HK-2 (cell line): ENCODE results near the gene SH2B3.
"Not testable (repeated sequence)": the region's sequence is repeated elsewhere in the genome, so short reads cannot be mapped to it uniquely, and the experiment has no call there.

Source experiments
- DNase-seq: peaks from one replicate; pipeline ENCODE4 v3.0.0-alpha.2; 2018; ENCODE audit not compliant: unreplicated experiment

Gene SH2B3

GRCh38 chr12:111387747-111388323 is 17.9 kb upstream of the SH2B3 start:
- DNase-seq: no peak

DNA sequence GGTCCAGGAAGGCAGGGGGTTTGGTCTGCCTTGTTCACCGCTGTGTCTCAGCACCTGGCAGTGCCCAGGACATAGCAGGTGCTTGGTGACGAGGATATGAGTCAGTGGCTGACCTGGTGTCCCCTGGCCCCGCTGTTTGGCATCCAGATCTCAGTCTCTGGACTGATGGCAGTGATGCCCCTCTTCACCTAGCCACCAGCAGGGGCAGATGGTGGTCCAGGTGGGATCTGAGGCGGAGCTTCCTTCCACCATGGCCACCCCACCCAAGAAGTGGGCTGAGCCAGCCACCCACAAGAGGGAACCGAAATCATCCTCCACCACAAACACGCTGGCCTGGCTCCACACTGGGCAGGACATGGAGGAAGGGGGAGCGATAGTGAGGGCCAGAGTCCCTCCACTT is 16.1 kb upstream of the SH2B3 start:
- DNase-seq: no peak

GRCh38 chr12:111390910-111391309 is 14.8 kb upstream of the SH2B3 start:
- DNase-seq: no peak

GRCh38 chr12:111393700-111394300 is 11.9 kb upstream of the SH2B3 start:
- no peak for DNase-seq

DNA sequence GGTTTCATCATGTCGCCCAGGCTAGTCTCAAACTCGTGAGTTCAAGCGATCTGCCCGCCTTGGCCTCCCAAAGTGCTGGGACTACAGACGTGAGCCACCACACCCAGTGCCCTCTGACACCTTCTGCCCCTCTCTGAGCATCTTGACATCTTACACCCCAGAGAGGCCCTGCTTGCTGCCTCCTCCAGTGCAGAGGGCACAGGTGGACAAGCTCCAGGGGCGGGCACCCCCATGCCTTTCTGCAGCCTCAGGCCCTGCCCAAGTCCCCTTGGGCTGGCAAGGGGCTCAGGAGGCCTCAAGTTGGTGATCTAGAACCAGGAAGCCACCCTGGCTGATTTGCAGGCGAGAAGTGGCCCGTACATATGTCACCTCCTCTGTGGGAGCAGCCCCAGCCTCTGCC is 11.2 kb upstream of the SH2B3 start:
- no peak for DNase-seq

DNA sequence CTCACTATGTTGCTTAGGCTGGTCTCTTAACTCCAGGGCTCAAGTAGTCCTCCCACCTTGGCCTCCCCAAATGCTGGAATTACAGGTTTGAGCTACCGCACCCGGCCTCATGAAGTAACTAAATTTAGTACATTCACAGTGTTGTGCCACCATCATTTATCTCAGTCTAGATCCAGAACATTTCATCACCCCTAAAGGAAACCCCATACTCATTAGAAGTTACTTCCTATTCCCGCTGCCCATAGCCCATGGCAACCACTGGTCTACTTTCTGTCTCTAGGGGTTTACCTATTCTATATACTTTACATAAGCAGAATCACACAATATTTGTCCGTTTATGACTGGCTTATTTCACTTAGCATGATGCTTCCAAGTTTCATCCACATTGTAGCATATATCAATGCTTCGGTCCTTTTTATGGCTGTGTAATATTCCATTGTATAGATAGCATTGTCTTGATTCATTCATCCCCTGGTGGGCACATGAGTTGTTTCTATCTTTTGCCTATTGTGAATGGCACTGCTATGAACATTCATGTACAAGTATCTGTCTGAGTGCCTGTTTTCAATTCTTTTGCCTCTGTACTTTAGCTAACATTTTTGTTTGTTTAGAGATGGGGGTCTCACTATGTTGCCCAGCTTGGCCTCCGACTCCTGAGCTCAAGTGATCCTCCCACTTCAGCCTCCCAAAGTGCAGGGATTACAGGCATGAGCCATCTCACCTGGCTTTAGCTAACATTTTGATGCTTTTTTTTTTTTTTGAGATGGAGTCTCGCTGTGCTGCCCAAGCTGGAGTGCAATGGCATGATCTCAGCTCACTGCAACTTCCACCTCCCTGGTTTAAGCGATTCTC is 10.2 kb upstream of the SH2B3 start:
- DNase-seq: no peak

DNA sequence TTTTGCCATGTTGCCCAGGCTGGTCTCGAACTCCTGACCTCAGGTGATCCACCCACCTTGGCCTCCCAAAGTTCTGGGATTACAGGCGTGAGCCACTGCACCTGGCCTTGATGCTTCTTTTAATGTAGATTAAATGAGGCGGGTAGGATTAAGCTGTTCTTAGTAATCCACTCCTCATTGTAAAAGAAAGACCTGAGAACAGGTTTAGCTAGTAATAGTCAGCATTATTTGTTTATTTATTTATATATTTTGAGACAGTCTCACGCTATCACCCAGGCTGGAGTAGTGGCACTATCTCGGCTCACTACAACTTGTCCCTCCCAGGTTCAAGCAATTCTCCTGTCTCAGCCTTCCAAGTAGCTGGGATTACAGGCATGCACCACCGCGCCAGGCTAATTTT is 9.5 kb upstream of the SH2B3 start:
- DNase-seq: not testable (repeated sequence)

- peak; percentile 92 for DNase-seq
These were observed 8.8 kb upstream of the SH2B3 start for GRCh38 chr12:111396726-111397445.

DNA sequence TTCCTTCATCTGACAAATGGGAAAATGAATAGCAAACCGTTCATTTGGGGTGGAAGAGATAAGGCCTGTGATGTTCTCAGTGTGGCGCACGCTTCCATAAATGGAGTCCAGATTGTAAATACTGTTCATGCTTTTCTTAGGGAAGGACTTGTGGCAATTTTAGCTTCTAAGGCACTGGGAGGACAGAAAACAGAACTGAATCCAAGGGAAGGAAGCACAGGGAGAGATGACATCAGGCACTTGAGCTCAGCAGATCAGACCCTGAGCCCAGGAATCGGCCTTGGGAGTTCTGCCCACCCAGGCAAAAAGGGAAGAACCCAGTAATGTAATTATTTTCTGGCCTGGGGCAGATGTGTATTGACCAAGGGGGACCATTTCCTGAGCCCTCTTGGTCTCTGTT is 7.2 kb upstream of the SH2B3 start:
- DNase-seq: no peak

GRCh38 chr12:111399741-111400404 is 5.8 kb upstream of the SH2B3 start:
- not testable (repeated sequence) for DNase-seq

DNA sequence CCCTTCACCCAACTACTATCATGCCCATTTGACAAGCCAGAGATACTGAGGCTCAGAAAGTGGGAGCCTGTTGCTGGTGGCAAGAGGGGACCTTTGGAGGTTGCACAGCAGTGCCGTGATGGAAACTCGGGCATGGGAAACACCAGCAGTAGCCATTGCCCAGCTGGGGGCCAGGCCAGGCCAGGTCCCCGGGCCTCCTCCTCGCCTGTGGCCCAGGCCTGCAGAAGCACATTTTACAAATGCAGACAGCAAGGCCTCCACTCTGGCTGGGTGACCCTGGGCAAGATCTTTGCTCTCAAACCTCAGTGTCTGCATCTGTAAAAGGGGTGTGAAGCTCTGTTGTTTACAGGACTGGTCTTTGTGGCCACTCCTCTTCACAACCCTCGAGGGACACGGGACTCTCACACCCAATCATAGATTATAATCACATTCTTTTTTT is 4.5 kb upstream of the SH2B3 start:
- DNase-seq: no peak

DNA sequence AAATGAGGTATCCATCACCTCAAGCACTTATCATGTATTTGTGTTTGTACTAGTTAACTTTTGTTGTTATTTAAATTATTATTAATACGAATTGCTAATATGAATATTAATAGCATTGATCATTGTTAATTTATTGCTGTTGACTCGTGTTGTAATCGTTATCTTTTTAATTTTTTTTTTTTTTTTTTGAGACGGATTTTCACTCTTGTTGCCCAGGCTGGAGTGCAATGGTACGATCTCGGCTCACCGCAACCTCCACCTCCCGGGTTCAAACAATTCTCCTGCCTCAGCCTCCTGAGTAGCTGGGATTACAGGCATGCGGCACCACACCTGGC is 3.3 kb upstream of the SH2B3 start:
- DNase-seq: not testable (repeated sequence)

- peak; percentile 79 for DNase-seq
These were observed 1.2 kb upstream of the SH2B3 start for GRCh38 chr12:111404362-111405148.

DNA sequence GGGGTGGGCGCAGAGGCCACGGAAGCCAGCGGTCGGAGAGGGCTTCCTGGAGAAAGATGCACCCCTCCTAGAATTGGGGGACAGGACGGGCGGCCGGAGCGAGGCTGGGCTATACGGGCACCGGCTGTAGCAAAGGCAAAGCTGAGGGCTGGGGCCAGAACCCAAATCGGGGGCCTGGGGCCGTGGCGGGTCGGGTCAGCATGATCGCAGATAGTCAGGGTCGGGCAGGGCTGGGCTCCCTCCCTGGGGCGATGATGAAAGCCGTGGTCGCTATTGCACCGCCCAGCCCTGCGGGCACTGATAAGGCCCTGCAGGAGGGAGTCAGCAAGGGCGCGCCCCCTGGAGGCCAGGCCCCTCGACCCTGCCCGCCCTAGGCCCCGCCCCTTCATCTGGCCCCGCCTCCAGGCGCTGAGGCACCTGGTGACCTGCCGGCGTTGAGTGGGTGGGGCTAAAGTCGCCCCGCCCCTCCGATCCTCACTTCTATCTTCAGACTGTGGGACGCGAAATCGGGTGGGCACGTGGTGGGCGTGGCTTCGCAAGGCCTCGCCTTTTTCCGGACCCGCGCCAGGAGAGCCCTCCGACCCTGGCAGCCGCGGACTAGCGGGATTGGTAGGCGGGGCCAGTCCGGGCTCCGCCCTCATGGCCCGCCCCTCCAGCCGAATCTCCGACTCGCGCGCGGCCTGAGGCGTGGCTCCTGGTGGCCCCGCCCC is 419 bp upstream of the SH2B3 start:
- peak; percentile 100 for DNase-seq

DNA sequence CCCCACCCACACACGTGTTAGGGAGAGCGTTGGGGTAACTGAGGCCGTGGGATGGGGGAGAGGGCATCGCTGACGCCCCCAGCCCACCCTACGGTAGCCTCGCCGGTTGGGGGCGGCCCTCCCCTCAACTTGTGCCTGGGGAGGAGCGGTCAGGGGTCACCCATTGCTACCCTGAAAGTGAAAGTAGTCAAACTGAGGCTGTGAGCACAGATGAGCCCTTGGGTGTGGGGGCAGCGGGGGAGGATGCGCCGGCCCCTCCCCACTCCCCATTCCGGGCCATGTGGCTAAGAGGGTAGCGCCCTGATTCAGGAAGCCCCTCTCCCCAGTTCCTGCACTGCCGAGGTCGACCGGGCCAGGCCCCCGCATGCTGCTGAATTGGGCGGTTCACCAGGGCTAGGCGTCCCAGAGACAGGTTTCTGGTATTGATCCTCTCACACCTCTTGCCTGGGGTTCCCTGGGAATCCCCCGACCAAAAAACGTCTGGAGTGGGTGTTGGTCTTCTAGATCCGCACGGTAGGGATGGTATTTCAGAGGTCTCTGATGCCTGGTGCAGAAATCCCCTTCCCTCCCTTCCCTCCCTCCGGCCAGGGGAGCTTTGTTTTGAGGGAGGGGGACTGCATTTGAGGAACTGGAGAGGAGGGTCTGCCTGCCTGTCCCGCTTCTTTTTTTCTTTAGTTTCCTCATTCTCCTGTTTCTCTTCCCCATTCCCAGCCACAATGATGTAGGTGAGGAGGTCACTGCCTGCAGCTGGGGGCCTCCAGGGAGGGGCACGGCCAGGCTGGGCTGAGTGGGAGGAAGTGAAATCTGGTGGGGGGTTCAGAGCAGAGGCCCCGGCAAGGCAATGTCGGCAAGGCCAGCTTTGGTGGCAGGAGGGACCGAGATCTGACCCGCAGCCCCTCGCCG is 1.0 kb downstream of the SH2B3 start:
- no peak for DNase-seq

DNA sequence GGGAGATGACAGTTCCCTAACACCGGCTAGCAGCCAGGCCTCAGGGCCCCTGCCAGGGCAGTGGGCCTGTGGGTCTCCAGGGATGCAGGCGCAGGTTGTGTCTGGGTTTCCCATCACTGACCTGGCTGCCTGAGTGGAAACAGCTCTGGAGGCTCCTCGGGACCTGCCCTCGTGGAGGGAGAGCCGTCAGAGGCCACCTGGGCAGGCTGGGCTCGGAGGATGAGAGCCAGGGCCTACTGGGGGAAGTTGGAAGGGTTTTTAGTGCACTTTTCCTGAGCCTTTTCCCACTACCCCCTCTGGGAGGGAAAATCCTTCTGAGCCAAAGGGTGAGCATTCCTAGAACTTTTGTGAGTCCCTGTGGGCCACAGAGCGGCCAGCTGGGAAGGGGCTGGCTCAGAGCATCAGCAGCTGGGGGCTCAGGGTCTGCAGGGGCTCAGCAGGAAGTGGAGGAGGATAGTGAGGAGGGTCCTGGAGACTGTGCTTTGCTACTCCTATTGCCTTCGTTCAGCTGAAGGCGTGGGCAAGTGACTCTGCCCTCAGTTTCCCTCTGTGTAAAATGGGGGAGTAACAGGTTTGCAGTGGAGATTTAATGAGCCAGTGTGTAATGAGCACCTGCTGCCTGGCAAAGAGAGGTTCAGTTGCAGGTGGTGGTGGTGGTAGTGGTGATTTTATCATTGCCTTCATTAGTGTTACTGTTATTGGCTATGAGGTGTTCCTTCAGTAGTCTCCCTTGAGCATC is 1.8 kb downstream of the SH2B3 start:
- DNase-seq: no peak

- DNase-seq: no peak
These were observed 2.4 kb downstream of the SH2B3 start for GRCh38 chr12:111408116-111408440.

DNA sequence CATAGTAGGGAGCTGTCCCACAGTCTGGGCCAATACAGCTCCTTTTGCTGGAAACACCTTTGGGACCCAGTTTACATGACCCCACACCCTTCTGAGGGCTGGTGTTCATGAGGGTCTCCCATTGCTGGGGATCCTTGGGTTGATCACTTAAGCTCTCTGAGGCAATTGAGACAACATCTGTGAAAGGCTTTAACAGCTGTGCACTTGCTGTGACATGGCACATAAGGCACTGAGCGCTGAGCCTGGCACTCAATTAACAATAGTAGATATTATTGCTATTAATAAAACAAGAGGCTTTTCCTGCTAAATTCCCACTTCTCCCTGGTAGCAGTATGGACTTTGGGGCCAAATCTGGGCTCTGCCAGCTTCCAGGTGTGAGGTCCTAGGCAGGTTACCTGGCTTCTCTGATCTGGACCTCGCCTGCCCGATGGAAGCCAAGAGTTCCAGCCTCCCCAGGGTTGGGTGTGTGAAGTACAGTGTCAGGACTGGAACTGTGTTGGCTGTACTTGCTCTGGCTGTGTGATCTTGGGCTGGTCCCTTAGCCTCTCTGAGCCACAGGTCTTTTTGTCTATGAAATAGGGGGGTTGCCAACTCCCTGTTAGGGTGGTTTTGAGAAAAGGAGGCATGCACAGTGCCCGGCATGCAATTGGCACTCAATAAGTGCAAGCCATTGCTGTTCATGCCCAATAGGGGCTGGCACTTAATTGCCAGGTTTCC is 3.1 kb downstream of the SH2B3 start:
- no peak for DNase-seq
